ENCODE measurements around the gene CCDC157. TPM values are rescaled to one million over a fixed set of nuclear protein-coding genes. Genes with fewer than 3 reads are reported as not detected.

CCDC157 gene
- total RNA-seq, 2 experiments from 2014 or later = 4.9 to 6.2 TPM

- Mint-ChIP-seq H3K27ac (no peak overlapping the region), H3K4me3 (no peak overlapping the region)
Observed at GRCh38 chr22:30317778-30318177, 39.0 kb upstream of the CCDC157 start.

GRCh38 chr22:30318799-30319419 lies 37.9 kb upstream of the CCDC157 start:
- H3K4me3 Mint-ChIP-seq = no peak overlapping the region
- no peak overlapping the region for H3K27ac Mint-ChIP-seq
- no peak for ATAC-seq
- CTCF ChIA-PET = interaction anchor here (1.8 kb wide), 1 partner anchor 30 kb away, joined by 3 read pairs; the partner anchor contains the start of gene CASTOR1
- no peaks in the 10 kb centered on the region for H3K27me3 Mint-ChIP-seq
- H3K4me1 Mint-ChIP-seq = peaks cover 64% of the 10 kb centered on the region
- no peaks in the 10 kb centered on the region for H3K9me3 Mint-ChIP-seq (ENCODE audit: low read depth)
- H3K36me3 Mint-ChIP-seq = peaks cover 30% of the 10 kb centered on the region
- no peak for DNase-seq

More at GRCh38 chr22:30317778-30318177, 39.0 kb upstream of the CCDC157 start:
- CTCF ChIA-PET = interaction anchor here (1.6 to 2.0 kb wide), 2 partner anchors 10 to 69 kb away, joined by 4 read pairs; partner anchors contain the start of gene RNF215
- no peaks in the 10 kb centered on the region for H3K27me3 Mint-ChIP-seq
- DNase-seq = no peak
- H3K9me3 Mint-ChIP-seq (ENCODE audit: low read depth) = no peaks in the 10 kb centered on the region
- ATAC-seq = no peak
- peaks cover 64% of the 10 kb centered on the region for H3K4me1 Mint-ChIP-seq
- H3K36me3 Mint-ChIP-seq = peaks cover 24% of the 10 kb centered on the region

GRCh38 chr22:30320021-30320556 lies 36.7 kb upstream of the CCDC157 start:
- Mint-ChIP-seq H3K27ac (no peak overlapping the region), H3K36me3 (peaks cover 42% of the 10 kb centered on the region), H3K9me3 (ENCODE audit: low read depth) (no peaks in the 10 kb centered on the region), H3K27me3 (no peaks in the 10 kb centered on the region), H3K4me3 (no peak overlapping the region), H3K4me1 (peaks cover 64% of the 10 kb centered on the region)
- ATAC-seq (no peak), DNase-seq (no peak)
- CTCF ChIA-PET = interaction anchor here (1.8 kb wide), 1 partner anchor 31 kb away, joined by 3 read pairs; the partner anchor contains the start of gene CASTOR1

GRCh38 chr22:30321461-30321860 lies 35.3 kb upstream of the CCDC157 start:
- peaks cover 58% of the 10 kb centered on the region for H3K4me1 Mint-ChIP-seq
- CTCF ChIA-PET = no interaction called here
- no peak overlapping the region for H3K27ac Mint-ChIP-seq
- no peak overlapping the region for H3K4me3 Mint-ChIP-seq
- peaks cover 41% of the 10 kb centered on the region for H3K36me3 Mint-ChIP-seq
- H3K9me3 Mint-ChIP-seq (ENCODE audit: low read depth) = no peaks in the 10 kb centered on the region
- DNase-seq = no peak
- no peak for ATAC-seq
- no peaks in the 10 kb centered on the region for H3K27me3 Mint-ChIP-seq

GRCh38 chr22:30323246-30323645 lies 33.6 kb upstream of the CCDC157 start:
- Mint-ChIP-seq H3K36me3 (peaks cover 39% of the 10 kb centered on the region), H3K27ac (no peak overlapping the region), H3K27me3 (no peaks in the 10 kb centered on the region), H3K4me3 (no peak overlapping the region), H3K9me3 (ENCODE audit: low read depth) (no peaks in the 10 kb centered on the region), H3K4me1 (peaks cover 59% of the 10 kb centered on the region)
- no peak for DNase-seq
- no peak for ATAC-seq
- CTCF ChIA-PET = interaction anchor here (1.8 to 7.4 kb wide), 4 partner anchors 10 to 64 kb away, joined by 4 to 81 read pairs (median 22); partner anchors contain the start of genes CASTOR1 and RNF215

- no peak for ATAC-seq
- Mint-ChIP-seq H3K4me1 (peaks cover 51% of the 10 kb centered on the region), H3K9me3 (ENCODE audit: low read depth) (no peaks in the 10 kb centered on the region), H3K4me3 (peak overlapping the region; percentile 88), H3K27me3 (no peaks in the 10 kb centered on the region), H3K27ac (peak overlapping the region; percentile 80), H3K36me3 (peaks cover 35% of the 10 kb centered on the region)
- DNase-seq = peak; percentile 87
- CTCF ChIA-PET = interaction anchor here (0.6 to 7.4 kb wide), 8 partner anchors 11 to 63 kb away, joined by 3 to 81 read pairs (median 4); partner anchors contain the start of genes CASTOR1 and RNF215
Observed at GRCh38 chr22:30324014-30324730, 32.6 kb upstream of the CCDC157 start.

GRCh38 chr22:30325065-30325720 lies 31.6 kb upstream of the CCDC157 start:
- H3K27me3 Mint-ChIP-seq = no peaks in the 10 kb centered on the region
- peaks cover 49% of the 10 kb centered on the region for H3K4me1 Mint-ChIP-seq
- CTCF ChIA-PET = interaction anchor here (0.7 to 7.4 kb wide), 7 partner anchors 12 to 62 kb away, joined by 3 to 81 read pairs (median 4); partner anchors contain the start of genes CASTOR1 and RNF215
- H3K9me3 Mint-ChIP-seq (ENCODE audit: low read depth) = no peaks in the 10 kb centered on the region
- no peak for ATAC-seq
- peak overlapping the region; percentile 88 for H3K4me3 Mint-ChIP-seq
- no peak for DNase-seq
- H3K27ac Mint-ChIP-seq = peak overlapping the region; percentile 80
- H3K36me3 Mint-ChIP-seq = peaks cover 30% of the 10 kb centered on the region

GRCh38 chr22:30325724-30326254 lies 31.0 kb upstream of the CCDC157 start:
- H3K27me3 Mint-ChIP-seq = no peaks in the 10 kb centered on the region
- H3K27ac Mint-ChIP-seq = peak overlapping the region; percentile 80
- CTCF ChIA-PET = interaction anchor here (1.1 to 7.4 kb wide), 4 partner anchors 13 to 62 kb away, joined by 4 to 81 read pairs (median 22); partner anchors contain the start of genes CASTOR1 and RNF215
- no peak for ATAC-seq
- peaks cover 45% of the 10 kb centered on the region for H3K4me1 Mint-ChIP-seq
- no peaks in the 10 kb centered on the region for H3K9me3 Mint-ChIP-seq (ENCODE audit: low read depth)
- H3K36me3 Mint-ChIP-seq = peaks cover 32% of the 10 kb centered on the region
- DNase-seq = no peak
- peak overlapping the region; percentile 88 for H3K4me3 Mint-ChIP-seq

- H3K27ac Mint-ChIP-seq = peak overlapping the region; percentile 80
- no peaks in the 10 kb centered on the region for H3K27me3 Mint-ChIP-seq
- CTCF ChIA-PET = interaction anchor here (0.7 to 7.4 kb wide), 8 partner anchors 13 to 71 kb away, joined by 3 to 81 read pairs (median 6); partner anchors contain the start of genes CASTOR1 and RNF215
- H3K4me1 Mint-ChIP-seq = peaks cover 45% of the 10 kb centered on the region
- no peaks in the 10 kb centered on the region for H3K9me3 Mint-ChIP-seq (ENCODE audit: low read depth)
- H3K4me3 Mint-ChIP-seq = peak overlapping the region; percentile 88
- H3K36me3 Mint-ChIP-seq = peaks cover 33% of the 10 kb centered on the region
- ATAC-seq (peak; percentile 42), DNase-seq (peak; percentile 62)
Observed at GRCh38 chr22:30326255-30326705, 30.5 kb upstream of the CCDC157 start.

GRCh38 chr22:30326706-30327362 lies 30.0 kb upstream of the CCDC157 start, which contains the start of gene TBC1D10A:
TBC1D10A (minus strand) TSS chr22:30326941; CDS start chr22:30326881, 60 bp downstream.
- peaks cover 42% of the 10 kb centered on the region for H3K4me1 Mint-ChIP-seq
- peak within 1 kb of the TSS; percentile 88 for H3K4me3 Mint-ChIP-seq
- peaks cover 32% of the 10 kb centered on the region for H3K36me3 Mint-ChIP-seq
- H3K27me3 Mint-ChIP-seq = no peaks in the 10 kb centered on the region
- CTCF ChIA-PET = interaction anchor here (0.7 to 7.4 kb wide), 10 partner anchors 13 to 219 kb away, joined by 3 to 81 read pairs (median 4); partner anchors contain the start of gene CASTOR1
- ATAC-seq = peak; percentile 90
- peak within 1 kb of the TSS; percentile 80 for H3K27ac Mint-ChIP-seq
- no peaks in the 10 kb centered on the region for H3K9me3 Mint-ChIP-seq (ENCODE audit: low read depth)
- peak; percentile 95 for DNase-seq

GRCh38 chr22:30327864-30328345 lies 28.9 kb upstream of the CCDC157 start:
- H3K4me3 Mint-ChIP-seq = peak overlapping the region; percentile 88
- CTCF ChIA-PET = interaction anchor here (1.0 to 7.4 kb wide), 6 partner anchors 12 to 66 kb away, joined by 3 to 81 read pairs (median 7); partner anchors contain the start of gene CASTOR1
- no peaks in the 10 kb centered on the region for H3K27me3 Mint-ChIP-seq
- peak overlapping the region; percentile 76 for H3K27ac Mint-ChIP-seq
- DNase-seq (no peak), ATAC-seq (no peak)
- H3K9me3 Mint-ChIP-seq (ENCODE audit: low read depth) = no peaks in the 10 kb centered on the region
- H3K36me3 Mint-ChIP-seq = peaks cover 36% of the 10 kb centered on the region
- H3K4me1 Mint-ChIP-seq = peaks cover 45% of the 10 kb centered on the region
